HG03342 (cell line): ENCODE data around the gene BPGM.

Source experiments
- ATAC-seq: cut with Tn5 transposase; IDR thresholded peaks from one replicate; pipeline ENCODE4 v1.9.1; 2021; ENCODE audit warnings: mild to moderate bottlenecking, moderate library complexity; ENCODE audit not compliant: unreplicated experiment

Gene BPGM

GRCh38 chr7:134694767-134695166 is 48.1 kb downstream of the BPGM start:
- no peak for ATAC-seq

GRCh38 chr7:134695321-134695860 is 48.7 kb downstream of the BPGM start:
- no peak for ATAC-seq

- ATAC-seq: no peak
Measured at GRCh38 chr7:134696261-134696660, 49.6 kb downstream of the BPGM start.

- ATAC-seq: no peak
Measured at GRCh38 chr7:134697205-134697886, 50.7 kb downstream of the BPGM start.

- ATAC-seq: no peak
Measured at GRCh38 chr7:134698481-134698880, 51.8 kb downstream of the BPGM start.

GRCh38 chr7:134699021-134699818 is 52.6 kb downstream of the BPGM start:
- ATAC-seq: no peak

- ATAC-seq: no peak
Measured at GRCh38 chr7:134699899-134700298, 53.2 kb downstream of the BPGM start.

- no peak for ATAC-seq
Measured at GRCh38 chr7:134701272-134701671, 54.6 kb downstream of the BPGM start.

GRCh38 chr7:134702366-134703240 is 56.0 kb downstream of the BPGM start:
- no peak for ATAC-seq

GRCh38 chr7:134703241-134703594 is 56.6 kb downstream of the BPGM start:
- no peak for ATAC-seq

GRCh38 chr7:134703782-134704181 is 57.1 kb downstream of the BPGM start:
- ATAC-seq: no peak

GRCh38 chr7:134704827-134705226 is 58.2 kb downstream of the BPGM start:
- no peak for ATAC-seq

- ATAC-seq: no peak
Measured at GRCh38 chr7:134705716-134706115, 59.1 kb downstream of the BPGM start.

GRCh38 chr7:134706468-134706867 is 59.8 kb downstream of the BPGM start:
- ATAC-seq: no peak

GRCh38 chr7:134707663-134708378 is 61.2 kb downstream of the BPGM start:
- ATAC-seq: no peak

GRCh38 chr7:134708692-134709091 is 62.0 kb downstream of the BPGM start:
- no peak for ATAC-seq

GRCh38 chr7:134709197-134709596 is 62.5 kb downstream of the BPGM start:
- no peak for ATAC-seq

GRCh38 chr7:134710511-134710853 is 63.8 kb downstream of the BPGM start:
- no peak for ATAC-seq

GRCh38 chr7:134710854-134711624 is 64.4 kb downstream of the BPGM start:
- no peak for ATAC-seq

- no peak for ATAC-seq
Measured at GRCh38 chr7:134712196-134712595, 65.5 kb downstream of the BPGM start.
